Mononuclear cell (primary cell): ENCODE measurements around the gene VPS18. TPM values are rescaled to one million over a fixed set of nuclear protein-coding genes. Genes with fewer than 3 reads are reported as not detected.
"Not testable (repeated sequence)": the region's sequence is repeated elsewhere in the genome, so short reads cannot be mapped to it uniquely, and the experiment has no call there.

Source experiments
- H3K27me3 ChIP-seq: 2 replicates; pipeline ENCODE4 v1.6.0; 2011; ENCODE audit warnings: low read length, control low read depth; ENCODE audit not compliant: insufficient read depth
- H3K4me1 ChIP-seq: 2 replicates; pipeline ENCODE4 v1.5.1; 2011; ENCODE audit warnings: mild to moderate bottlenecking, low read length, control low read depth; ENCODE audit not compliant: insufficient read depth
- H3K4me3 ChIP-seq: 2 replicates; pipeline ENCODE4 v1.5.1; 2011; ENCODE audit warnings: mild to moderate bottlenecking, low read length, moderate library complexity
- H3K9me3 ChIP-seq: 2 replicates; pipeline ENCODE4 v1.5.1; 2011; ENCODE audit warnings: low read depth, mild to moderate bottlenecking, control low read depth, low read length
- total RNA-seq: library from RNA; depleted of rRNA; stranded (reverse); fragments of >200 nt; gene quantifications from one replicate; pipeline ENCODE4 v1.2.3, GENCODE V29; 2012

Gene VPS18
- total RNA-seq, 1 donor: 28.7 TPM

GRCh38 chr15:40859206-40859851 is 34.9 kb upstream of the VPS18 start:
- Histone ChIP-seq H3K4me1 (peaks cover 26% of the 10 kb centered on the region), H3K9me3 (no peaks in the 10 kb centered on the region), H3K4me3 (no peak overlapping the region), H3K27me3 (no peaks in the 10 kb centered on the region)

- H3K4me3 ChIP-seq, H3K27me3 ChIP-seq, H3K9me3 ChIP-seq: not testable (repeated sequence)
- H3K4me1 ChIP-seq: peaks cover 26% of the 10 kb centered on the region
Measured at GRCh38 chr15:40861147-40861546, 33.1 kb upstream of the VPS18 start.

- no peaks in the 10 kb centered on the region for H3K27me3 ChIP-seq
- H3K4me3 ChIP-seq: no peak overlapping the region
- H3K4me1 ChIP-seq: peaks cover 11% of the 10 kb centered on the region
- no peaks in the 10 kb centered on the region for H3K9me3 ChIP-seq
Measured at GRCh38 chr15:40863660-40864270, 30.5 kb upstream of the VPS18 start.

- Histone ChIP-seq H3K4me3 (no peak overlapping the region), H3K9me3 (no peaks in the 10 kb centered on the region), H3K27me3 (no peaks in the 10 kb centered on the region), H3K4me1 (no peaks in the 10 kb centered on the region)
Measured at GRCh38 chr15:40867199-40867598, 27.1 kb upstream of the VPS18 start.

GRCh38 chr15:40869686-40870085 is 24.6 kb upstream of the VPS18 start:
- Histone ChIP-seq H3K9me3 (no peaks in the 10 kb centered on the region), H3K4me1 (peaks cover 6% of the 10 kb centered on the region), H3K27me3 (peaks cover 9% of the 10 kb centered on the region), H3K4me3 (no peak overlapping the region)

GRCh38 chr15:40870716-40871115 is 23.5 kb upstream of the VPS18 start:
- Histone ChIP-seq H3K4me3 (no peak overlapping the region), H3K4me1 (peaks cover 6% of the 10 kb centered on the region), H3K9me3 (no peaks in the 10 kb centered on the region), H3K27me3 (peaks cover 10% of the 10 kb centered on the region)

GRCh38 chr15:40871749-40872617 is 22.3 kb upstream of the VPS18 start:
- no peak overlapping the region for H3K4me3 ChIP-seq
- H3K27me3 ChIP-seq: peaks cover 10% of the 10 kb centered on the region
- H3K9me3 ChIP-seq: no peaks in the 10 kb centered on the region
- peaks cover 6% of the 10 kb centered on the region for H3K4me1 ChIP-seq

- Histone ChIP-seq H3K4me1 (peaks cover 6% of the 10 kb centered on the region), H3K9me3 (no peaks in the 10 kb centered on the region), H3K27me3 (peaks cover 10% of the 10 kb centered on the region), H3K4me3 (no peak overlapping the region)
Measured at GRCh38 chr15:40872791-40873693, 21.2 kb upstream of the VPS18 start.

GRCh38 chr15:40873694-40874561 is 20.3 kb upstream of the VPS18 start, which contains the start of gene RHOV:
Gene RHOV, minus strand, starts transcription at chr15:40874234. Its CDS starts 95 bp downstream, at chr15:40874139.
- peaks cover 10% of the 10 kb centered on the region for H3K27me3 ChIP-seq
- H3K4me1 ChIP-seq: peaks cover 6% of the 10 kb centered on the region
- H3K9me3 ChIP-seq: no peaks in the 10 kb centered on the region
- peak within 1 kb of the TSS; percentile 22 for H3K4me3 ChIP-seq

GRCh38 chr15:40875991-40876730 is 18.1 kb upstream of the VPS18 start:
- Histone ChIP-seq H3K27me3 (peaks cover 10% of the 10 kb centered on the region), H3K9me3 (no peaks in the 10 kb centered on the region), H3K4me1 (peaks cover 6% of the 10 kb centered on the region), H3K4me3 (no peak overlapping the region)

GRCh38 chr15:40877694-40878093 is 16.6 kb upstream of the VPS18 start:
- Histone ChIP-seq H3K27me3 (peaks cover 10% of the 10 kb centered on the region), H3K4me3 (no peak overlapping the region), H3K4me1 (peaks cover 6% of the 10 kb centered on the region), H3K9me3 (no peaks in the 10 kb centered on the region)

- no peak overlapping the region for H3K4me3 ChIP-seq
Measured at GRCh38 chr15:40878785-40879184, 15.5 kb upstream of the VPS18 start.

GRCh38 chr15:40879609-40880008 is 14.6 kb upstream of the VPS18 start:
- H3K4me3 ChIP-seq: no peak overlapping the region
- peaks cover 1% of the 10 kb centered on the region for H3K27me3 ChIP-seq
- H3K4me1 ChIP-seq: peaks cover 6% of the 10 kb centered on the region
- H3K9me3 ChIP-seq: no peaks in the 10 kb centered on the region

More at GRCh38 chr15:40878785-40879184, 15.5 kb upstream of the VPS18 start:
- Histone ChIP-seq H3K4me1 (peaks cover under 1% of the 10 kb centered on the region), H3K27me3 (peaks cover 5% of the 10 kb centered on the region), H3K9me3 (no peaks in the 10 kb centered on the region)
